ENCODE measurements around the gene ABAT.

The ABAT gene

DNA sequence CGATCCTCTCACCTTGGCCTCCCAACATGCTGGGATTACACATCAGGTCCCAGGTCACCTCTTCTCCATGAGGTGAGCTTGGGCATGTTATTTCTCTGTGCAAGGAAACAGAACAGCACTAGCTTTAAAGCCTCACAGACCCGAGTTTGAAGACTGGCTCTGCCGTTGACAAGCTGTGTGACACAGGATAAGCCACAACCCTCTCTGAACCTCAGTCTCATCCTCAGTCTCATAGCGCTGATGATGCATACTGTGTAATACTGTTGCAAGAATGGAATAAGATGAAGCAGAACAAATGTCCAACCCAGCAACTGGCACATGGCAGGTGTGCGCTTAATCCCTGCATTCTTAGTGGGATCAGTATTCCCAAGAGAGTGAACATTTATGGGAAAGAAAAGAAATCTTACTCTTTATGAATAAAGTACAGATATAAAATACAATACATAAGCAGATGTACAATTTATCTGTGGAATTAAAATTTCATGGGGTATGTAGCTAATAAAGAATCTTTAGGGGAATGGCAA lies 43.5 kb downstream of the ABAT start:
- DNase-seq (ENCODE audit: low spot score): no peak

DNA sequence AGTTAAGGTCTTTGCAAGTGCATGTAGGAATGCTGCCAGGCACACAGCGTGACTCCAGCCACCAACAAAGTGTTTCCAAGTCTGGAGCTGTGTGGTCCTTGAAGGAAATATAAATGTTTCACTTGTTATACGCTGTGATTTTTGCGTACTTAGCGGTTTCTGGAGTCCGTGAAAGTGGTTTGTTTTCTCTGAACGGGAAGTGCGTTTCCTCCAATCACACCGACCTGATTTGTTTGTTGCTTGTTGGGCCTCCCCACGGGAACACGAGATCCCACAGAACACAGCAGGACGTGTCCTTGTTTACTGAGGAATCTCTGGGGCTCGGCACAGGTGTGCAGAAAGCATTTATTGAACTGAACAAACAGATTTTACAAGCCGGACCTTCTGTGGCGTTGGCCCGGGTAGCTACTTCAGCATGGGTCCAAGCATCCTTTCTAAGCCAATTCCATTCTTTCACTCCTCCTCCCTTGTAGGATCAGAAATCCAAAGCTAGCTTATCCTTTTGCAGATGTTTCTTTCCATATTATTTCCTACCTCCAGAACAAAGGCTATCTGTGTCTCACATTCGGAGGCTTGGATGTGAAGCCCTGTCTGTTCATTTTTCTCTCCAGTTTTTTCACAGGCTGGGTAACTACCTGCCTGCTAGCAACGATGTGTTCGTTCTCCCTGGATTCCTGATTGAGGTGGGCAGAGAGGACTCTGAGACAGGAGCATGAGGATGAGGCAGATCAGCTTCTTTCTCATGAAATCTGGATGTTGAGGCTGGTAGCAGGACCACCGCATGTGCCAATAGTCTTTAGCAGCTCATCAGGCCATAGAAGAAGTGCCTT lies 44.6 kb downstream of the ABAT start:
- DNase-seq (ENCODE audit: low spot score): no peak

DNA sequence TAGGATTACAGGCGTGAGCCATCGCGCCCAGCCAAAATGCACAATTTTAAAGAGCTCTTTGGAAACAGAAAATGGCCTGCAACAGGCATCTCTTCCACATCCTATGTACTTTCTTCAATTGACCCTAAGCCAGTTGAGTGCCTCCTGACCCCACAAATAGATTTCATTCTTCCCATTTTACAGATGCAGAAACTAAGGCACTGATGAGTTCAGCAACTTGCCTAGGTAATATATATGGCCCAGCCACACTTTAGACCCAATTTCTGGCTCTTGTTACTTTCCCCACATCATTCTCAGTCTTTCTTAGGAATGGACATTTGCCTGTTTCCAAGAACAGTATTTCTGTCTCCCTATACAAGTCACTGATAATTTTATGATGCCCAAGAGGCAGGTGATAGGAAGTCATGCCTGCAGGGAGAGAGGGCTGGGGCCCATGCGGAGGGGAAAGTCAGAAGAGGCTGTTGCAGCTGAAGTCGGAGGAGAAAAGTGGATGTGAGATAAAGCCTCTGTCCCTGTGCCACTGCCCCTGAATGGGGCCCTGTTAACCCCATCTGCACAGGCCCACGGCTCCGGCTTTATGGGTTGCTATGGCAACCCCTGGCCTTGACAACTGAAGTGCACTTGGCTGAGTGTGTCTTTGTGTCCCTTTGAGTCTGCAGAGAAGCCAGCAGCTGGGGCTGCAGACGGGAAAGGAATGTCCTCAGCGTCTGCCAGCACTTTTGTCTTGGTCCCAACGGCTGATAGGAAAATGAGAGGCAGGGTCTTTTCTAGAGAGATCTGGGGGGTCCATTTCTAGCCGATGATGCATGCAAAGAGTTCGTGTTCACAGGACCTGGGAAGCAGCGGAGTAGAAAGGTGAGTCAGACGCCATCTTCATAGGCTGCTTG lies 45.9 kb downstream of the ABAT start:
- DNase-seq (ENCODE audit: low spot score): no peak

DNA sequence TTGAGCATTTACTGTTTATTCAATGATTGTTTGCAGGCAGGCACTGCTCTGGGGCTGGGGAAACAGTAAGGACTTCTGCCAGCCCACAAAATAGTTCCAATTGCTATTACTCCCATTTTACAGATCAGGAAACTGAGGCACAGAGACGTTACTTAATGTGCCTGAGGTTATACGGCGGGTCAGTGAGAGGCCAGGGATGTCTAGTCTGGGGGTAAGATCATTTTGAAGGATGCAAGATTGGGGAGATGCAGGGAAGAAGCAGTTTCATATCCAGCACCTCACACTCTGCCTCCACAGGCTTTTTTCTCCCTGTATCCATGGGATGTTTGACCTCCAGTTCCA lies 46.5 kb downstream of the ABAT start:
- no peak for DNase-seq (ENCODE audit: low spot score)

DNA sequence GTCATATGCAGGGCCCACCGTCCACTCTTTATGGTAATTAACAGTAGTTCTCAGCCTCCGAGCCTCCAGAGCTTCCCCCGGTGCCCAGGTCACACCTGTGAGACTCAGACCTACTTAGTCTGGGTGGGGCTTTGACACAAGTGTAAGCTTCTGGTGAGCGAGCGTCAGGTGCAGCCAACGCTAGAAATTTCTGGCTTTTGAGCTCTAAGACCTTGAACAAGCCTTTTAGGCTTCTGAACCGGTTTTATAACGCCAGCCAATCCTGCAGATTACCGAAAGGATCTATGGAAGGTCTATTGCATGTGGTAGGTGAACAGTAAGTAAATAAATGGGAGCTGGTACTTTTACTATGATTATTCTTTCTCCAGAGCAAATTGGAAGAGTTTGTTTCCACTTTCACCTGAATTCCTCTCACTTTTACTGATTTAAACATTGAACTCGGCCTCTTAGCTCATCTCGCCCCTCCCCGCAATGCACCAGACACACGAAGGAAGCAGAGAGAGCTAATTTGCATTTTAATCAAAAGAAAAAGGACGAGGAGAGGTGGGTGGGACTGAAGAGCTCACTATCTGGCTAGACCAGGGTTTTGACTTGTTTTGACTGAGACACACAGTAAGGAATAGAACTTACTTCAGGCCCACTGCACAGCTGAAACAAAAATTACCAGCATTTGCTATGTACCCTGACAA lies 47.1 kb downstream of the ABAT start:
- DNase-seq (ENCODE audit: low spot score): no peak

DNA sequence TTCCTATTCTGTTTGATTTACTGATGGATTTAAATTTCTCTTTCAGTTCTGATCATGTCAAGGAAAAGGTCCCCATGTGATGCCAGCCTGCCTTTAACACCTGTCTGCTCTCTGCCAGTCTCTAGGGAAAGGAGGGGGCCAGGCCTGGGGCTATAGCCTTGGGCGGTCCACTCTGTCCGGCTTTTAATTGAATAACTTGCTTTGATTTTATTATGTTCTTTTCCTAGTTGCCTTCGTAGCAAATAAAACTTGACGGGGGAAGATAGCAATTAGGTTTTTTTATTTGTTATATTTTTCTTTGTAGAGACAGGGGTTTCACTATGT lies 47.6 kb downstream of the ABAT start:
- DNase-seq (ENCODE audit: low spot score): no peak

DNA sequence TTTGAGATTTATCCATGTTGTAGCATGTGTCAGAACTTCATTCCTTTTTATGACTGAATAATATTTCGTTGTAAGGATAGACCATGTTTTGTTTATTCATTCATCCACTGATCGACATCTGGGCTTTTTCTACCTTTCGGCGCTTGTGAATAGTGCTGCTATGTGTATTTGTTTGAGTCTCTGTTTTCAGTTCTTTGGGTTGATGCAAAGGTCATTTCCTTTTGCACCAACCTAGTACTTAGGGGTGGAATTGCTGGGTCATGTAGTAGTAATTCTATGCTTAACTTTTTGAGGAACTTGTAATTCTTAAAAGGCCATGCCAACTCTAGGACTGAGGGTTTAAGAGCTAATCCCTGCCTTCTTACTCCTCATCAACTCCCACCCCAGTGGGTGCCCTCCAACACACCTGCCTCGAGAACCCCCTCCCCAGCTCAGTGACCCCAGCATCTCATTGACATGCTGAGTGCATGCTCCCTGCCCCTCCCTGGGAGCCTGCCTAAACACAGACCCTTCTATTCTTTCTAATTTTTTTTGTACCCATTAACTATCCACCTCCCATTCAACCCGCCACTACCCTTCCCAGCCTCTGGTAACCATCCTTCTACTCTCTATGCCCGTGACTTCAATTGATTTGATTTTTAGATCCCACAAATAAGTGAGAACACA lies 51.2 kb downstream of the ABAT start:
- no peak for DNase-seq (ENCODE audit: low spot score)

DNA sequence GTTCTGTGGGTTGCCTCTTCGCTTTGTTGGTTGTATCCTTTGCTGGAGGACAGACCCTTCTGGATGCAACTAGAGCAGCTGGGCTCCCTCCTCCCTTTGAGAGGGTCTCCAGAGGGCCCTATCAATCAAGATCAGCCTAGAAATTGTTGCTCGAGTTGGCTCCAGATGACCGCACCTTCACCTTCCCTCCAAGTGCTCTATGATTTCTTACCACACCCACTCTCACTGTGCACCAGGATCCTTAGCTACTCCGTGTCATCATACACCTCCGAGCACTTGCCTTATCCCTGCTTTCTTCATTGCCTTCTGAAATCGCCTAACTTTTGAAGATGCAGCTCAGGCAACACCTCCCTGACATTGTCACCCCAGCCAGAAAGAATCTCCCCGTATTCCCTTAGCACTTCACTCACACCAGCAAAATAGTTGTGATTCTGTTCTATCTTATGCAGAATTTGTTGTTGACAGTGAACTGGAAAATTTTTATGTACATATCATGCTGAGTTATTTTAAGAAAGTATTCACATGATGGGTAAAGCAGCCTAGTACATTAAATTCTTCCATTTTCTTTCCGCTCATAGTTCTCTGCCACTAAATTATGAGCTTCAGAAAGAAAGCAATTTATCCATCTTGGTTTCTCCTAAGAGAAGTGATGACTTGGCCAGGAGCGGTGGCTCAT lies 52.9 kb downstream of the ABAT start:
- no peak for DNase-seq (ENCODE audit: low spot score)

DNA sequence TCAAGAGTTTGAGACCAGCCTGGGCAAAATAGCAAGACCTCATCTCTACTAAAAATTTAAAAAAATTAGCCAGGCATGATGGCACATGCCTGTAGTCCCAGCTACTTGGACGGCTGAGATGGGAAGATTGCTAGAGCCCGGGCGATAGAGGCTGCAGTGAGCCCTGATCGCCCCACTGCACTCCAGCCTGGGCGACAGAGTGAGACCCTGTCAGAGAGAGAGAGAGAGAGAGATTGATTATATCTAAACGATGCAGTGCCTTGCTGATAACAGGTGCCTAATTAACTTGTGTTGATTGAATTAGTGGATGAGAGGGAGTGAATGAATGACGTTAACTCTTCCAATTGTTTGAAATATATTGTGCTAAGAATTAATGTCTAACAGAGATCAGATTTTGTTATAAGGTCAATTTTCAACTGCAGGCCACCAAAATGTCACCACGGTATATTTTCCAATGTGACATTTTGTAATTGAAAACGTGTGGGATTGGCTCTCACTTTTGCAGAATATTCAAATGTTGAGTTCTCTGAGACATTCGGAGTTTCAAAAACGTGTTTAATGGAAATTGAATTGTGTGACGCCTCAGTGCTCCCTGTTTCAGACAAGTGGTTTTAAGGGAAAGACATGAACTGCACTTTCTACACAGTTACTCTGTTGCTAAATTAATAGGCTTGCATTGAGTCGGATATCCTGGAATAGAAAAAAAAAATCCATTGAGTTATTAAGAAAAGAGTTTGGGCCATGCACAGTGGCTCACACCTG lies 53.6 kb downstream of the ABAT start:
- DNase-seq (ENCODE audit: low spot score): no peak

DNA sequence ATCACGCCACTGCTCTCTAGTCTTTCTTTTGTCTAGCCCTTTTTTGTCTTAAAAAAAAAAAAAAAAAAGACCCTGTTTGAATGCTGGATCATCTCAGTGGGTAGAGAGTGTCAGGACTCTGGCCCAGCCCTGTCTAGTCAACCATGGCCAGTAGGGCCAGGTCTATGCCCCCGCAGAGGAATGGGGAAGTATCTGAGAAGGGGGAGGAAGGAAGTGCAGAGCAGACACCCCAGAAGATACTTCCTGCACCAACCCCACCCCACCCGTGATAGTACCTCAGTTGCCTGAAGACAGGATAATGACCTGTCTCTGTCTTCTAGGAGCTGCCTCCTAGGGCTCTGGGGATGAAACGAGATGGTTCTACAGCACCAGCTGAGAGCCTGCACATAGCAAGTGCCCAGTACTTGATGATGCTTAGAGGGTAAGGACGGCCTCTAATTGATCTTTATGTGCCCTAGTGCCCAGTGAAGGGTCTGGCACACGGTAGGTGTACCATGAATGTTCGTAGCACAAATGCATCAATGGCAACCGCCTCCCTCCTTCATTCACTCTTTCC lies 55.4 kb downstream of the ABAT start:
- DNase-seq (ENCODE audit: low spot score): peak; percentile 59

DNA sequence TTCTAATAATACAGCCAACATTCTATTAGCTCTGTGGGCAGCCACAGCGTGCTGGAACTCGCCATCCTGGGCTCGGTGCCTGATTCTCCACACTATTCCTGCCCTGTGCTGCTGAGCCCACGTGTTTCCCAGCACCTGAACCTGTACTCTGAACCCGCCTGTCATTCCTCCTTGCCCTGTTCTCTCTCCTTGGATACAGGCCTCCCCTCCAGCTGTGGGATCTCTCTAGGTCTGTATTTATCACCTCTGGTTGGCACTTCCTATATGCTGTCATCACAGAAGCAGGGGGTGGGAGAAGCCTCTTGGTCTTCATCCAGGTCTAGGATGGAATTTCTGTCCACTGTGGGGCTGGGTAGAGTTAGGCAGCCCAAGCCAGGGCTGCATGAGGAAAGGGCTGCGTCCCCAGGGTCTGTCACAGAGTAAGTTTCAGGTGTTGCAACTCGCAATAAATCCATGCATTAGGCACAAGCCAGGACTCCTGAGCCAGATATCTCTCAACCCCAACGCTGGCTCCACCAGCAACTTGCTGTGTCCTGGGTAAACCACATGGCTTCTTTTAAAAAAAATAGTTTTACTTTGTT lies 56.0 kb downstream of the ABAT start:
- no peak for DNase-seq (ENCODE audit: low spot score)

DNA sequence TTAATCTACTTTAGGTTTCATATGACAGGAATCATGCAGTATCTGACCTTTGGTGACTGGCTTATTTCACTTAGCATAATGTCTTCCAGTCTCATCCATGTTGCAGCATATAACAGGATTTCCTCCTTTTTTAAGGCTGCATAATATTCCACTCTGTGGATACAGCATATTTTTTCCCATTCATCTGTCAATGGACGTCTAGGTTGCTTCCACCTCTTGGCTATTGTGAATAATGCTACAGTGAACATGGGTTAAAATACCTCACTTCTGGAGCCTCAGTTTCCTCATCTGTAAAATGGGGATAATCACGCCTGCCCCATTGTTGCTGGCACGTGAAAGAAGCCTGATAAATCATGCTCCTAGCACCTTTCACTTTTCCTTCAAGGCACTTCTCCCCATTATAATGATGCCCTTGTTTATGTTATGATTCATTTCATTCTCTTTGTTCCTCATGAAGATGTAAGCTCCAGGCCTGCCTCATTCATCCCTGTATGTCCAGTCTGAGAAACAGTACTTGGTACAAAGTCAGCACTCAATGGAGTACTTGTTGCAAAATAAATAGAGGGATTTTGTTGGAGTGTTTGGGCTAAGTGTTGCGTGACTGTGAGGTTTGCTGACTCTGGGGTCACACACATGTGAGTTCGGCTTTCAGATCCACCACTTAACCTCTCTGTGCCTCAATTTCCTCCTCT lies 59.6 kb downstream of the ABAT start:
- DNase-seq (ENCODE audit: low spot score): no peak

DNA sequence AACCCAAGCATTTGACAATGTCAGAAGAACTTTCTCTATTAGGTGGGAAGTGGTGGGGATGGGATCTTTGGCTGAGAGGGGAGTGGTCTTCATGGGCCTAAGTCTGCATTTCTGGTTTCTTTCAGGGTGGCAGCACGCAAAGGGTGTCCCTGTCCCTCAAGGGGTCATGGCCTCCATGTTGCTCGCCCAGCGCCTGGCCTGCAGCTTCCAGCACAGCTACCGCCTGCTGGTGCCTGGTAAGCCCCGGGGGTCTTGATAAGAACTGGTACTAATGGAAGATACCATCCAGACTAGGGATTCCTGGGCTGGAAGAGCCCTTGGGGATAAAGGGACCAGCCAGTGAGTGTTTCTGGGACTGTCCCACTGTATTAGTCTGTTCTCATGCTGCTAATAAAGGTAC lies 61.2 kb downstream of the ABAT start:
- DNase-seq (ENCODE audit: low spot score): no peak

DNA sequence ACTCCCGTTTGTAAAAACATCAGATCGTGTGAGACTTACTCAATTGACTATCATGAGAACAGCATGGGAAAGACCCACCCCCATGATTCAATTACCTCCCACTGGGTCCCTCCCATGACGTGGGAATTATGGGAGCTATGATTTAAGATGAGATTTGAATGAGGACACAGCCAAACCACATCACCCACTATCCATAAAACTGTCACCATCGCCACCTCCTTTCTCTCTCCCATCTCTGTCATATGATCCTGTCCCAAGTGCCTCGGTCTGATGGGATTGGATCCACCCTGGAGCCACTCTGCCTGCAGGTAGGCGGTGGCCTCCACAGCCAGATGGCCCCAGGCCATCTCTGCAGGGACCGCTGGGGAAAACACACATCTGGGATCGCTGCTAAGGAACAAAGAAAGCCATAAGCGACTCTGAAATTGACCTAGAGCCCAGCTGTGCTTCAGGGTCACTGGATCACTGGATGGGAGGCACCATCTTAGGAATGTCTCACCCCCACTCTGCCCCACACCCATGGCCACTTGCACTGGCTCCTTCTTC lies 61.8 kb downstream of the ABAT start:
- DNase-seq (ENCODE audit: low spot score): no peak

DNA sequence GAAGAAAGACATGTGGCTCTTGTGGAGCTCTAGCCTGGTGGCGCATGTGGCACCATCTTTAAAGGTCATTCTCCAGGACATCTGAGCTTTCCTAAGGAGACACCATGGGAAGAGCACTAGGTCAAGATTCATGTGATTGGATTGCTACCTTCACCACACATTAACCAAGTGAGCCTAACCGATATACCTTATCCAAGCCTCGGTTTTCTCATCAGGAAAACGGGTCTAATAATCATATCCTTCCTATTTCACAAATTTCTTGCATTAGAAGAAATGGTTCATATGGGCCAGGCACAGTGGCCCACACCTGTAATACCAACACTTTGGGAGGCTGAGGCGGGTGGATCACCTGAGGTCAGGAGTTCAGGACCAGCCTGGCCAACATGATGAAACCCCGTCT lies 64.7 kb downstream of the ABAT start:
- no peak for DNase-seq (ENCODE audit: low spot score)

DNA sequence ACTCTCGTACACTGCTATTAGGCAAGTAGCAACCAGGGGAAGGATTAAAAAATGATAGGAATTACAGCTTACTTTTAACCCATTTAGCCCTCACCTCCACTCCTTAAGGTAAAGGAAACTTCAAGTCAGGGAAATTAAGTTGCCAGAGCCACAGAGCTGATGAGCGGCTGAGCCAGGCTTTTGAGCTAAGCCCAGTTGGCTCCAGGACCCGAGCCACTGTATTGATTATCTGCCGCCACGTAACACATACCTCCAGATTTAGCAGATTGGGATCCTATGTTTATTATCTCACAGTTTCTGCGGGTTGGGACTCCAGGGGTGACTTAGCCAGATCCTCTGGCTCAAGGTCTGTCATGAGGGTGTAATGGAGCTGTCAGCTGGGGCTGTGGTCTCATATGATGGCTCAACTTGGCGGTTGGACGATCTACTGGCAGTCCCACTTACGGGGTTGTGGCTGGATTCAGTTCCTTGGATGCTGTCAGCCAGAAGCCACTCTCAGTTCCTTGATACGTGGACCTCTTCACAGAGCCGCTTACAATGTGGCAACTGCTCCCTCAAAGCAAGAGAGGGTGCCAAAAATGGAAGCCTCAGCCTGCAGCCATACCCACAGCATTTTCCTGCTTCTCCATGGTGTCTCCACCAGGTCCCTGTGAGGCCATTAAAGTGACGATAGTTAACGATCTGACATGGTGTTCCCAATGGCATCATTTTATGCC lies 65.7 kb downstream of the ABAT start:
- DNase-seq (ENCODE audit: low spot score): no peak

DNA sequence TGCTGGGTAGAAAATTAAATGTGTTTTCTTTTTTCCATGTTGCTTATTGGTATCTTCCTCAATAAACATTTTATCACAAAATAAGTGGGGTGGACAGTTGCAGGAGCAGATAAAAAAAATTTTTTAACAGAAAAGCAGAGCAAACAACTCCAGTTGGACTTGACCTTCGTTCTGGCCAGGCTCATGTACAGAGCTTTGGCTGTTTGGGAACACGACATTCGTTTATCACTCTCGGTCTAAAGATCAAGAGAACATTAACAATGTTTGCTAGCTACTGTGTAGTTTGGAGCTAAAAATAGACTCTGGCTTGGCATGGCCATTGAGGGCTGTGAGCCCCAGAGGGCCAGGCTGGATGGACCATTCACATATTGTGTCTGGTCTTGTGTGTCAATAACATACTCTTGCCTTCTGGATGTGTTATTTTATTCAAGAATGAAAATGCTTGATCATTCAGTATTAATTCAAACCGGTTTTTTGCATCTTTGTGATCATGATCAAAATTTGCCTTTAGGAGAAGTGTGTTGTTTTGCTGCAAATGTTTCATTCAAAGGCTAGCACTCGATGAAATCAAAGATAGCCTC lies 66.4 kb downstream of the ABAT start:
- DNase-seq (ENCODE audit: low spot score): no peak

DNA sequence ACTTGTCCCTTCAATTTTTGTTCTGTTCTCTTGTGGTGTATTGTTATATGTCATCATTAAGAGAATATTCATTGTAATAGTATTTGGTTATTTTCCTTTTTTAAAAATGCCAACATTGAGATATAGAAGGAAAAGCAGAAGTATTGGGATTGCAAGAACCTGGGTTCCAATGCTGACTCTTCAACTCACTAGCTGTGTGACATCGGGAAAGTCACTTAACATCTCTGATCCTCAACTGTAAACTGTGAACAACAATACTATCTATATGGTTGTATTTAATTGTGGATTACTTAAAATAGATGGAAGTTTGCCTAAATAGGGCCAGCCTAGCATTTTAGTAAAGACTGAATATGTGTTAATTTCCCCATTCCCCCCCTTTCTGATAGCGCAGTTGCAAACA lies 67.2 kb downstream of the ABAT start:
- DNase-seq (ENCODE audit: low spot score): no peak

Measured in germinal center (tissue), 1 donor.